A673 (cell line): ENCODE data around the gene JMJD1C. TPM values are rescaled to one million over a fixed set of nuclear protein-coding genes. Genes with fewer than 3 reads are reported as not detected.

Experiments used
- BruUV-seq: library from RNA; stranded (reverse); fragments of 400-500 nt; replicated peaks from 2 replicates; lab custom pipeline; 2021; lab: Mats Ljungman, UMichigan
- CTCF ChIA-PET: fragments of 300-600 bp; sonication (Branson Sonifier 250); formaldehyde crosslinking; loops from one replicate; lab custom pipeline; 2022; ENCODE audit warnings: antibody characterized with exemption; lab: Charles Lee
- POLR2A ChIA-PET: fragments of 300-600 bp; sonication (Branson Sonifier 250); formaldehyde crosslinking; loops from one replicate; lab custom pipeline; 2022; ENCODE audit warnings: antibody characterized with exemption; ENCODE audit not compliant: low non-redundant PET; lab: Charles Lee
- DNase-seq: peaks from one replicate; pipeline ENCODE4 v3.0.0-alpha.2; 2015; ENCODE audit warnings: low spot score
- H3K27ac ChIP-seq: fragments of 200-600 bp; sonication (generic); 2 replicates; pipeline ENCODE4 v1.5.1; 2016; ENCODE audit warnings: mixed run types, low read depth, mild to moderate bottlenecking, mixed read lengths, antibody characterized with exemption, low read length; ENCODE audit not compliant: poor library complexity, severe bottlenecking
- H3K27me3 ChIP-seq: fragments of 200-600 bp; sonication (generic); replicated peaks from 2 replicates; pipeline ENCODE4 v1.6.1; 2017; ENCODE audit warnings: mixed run types, low read depth, mild to moderate bottlenecking, mixed read lengths, antibody characterized with exemption, low read length; ENCODE audit not compliant: insufficient read depth, poor library complexity
- H3K36me3 ChIP-seq: fragments of 200-600 bp; sonication (generic); 2 replicates; pipeline ENCODE4 v1.6.1; 2016; ENCODE audit warnings: mixed run types, mild to moderate bottlenecking, mixed read lengths, antibody characterized with exemption, low read length; ENCODE audit not compliant: insufficient read depth, poor library complexity, severe bottlenecking
- H3K4me1 ChIP-seq: fragments of 200-600 bp; sonication (generic); 2 replicates; pipeline ENCODE4 v1.6.1; 2017; ENCODE audit warnings: mixed run types, mild to moderate bottlenecking, mixed read lengths, antibody characterized with exemption, low read length; ENCODE audit not compliant: insufficient read depth, poor library complexity, severe bottlenecking
- H3K4me3 ChIP-seq: fragments of 200-600 bp; sonication (generic); 2 replicates; pipeline ENCODE4 v1.5.1; 2016; ENCODE audit warnings: low read depth, mixed run types, mild to moderate bottlenecking, mixed read lengths, low read length; ENCODE audit not compliant: poor library complexity, severe bottlenecking
- H3K9me3 ChIP-seq: fragments of 200-600 bp; sonication (generic); 2 replicates; pipeline ENCODE4 v1.6.1; 2016; ENCODE audit warnings: mixed run types, low read depth, mild to moderate bottlenecking, mixed read lengths, antibody characterized with exemption, low read length; ENCODE audit not compliant: poor library complexity, severe bottlenecking
- CTCF ChIP-seq: fragments of 300-800, 200-600 bp; sonication (generic); conservative IDR thresholded peaks from 2 replicates; pipeline ENCODE4 v1.5.1; 2017; ENCODE audit warnings: low read depth, mild to moderate bottlenecking, antibody characterized with exemption, low read length, moderate library complexity, mixed read lengths
- EZH2 ChIP-seq: fragments of 200-600 bp; sonication (generic); IDR thresholded peaks from 2 replicates; pipeline ENCODE4 v1.6.1; 2017; ENCODE audit warnings: borderline replicate concordance, low read depth, mild to moderate bottlenecking, mixed read lengths, antibody characterized with exemption, low read length; ENCODE audit not compliant: poor library complexity, severe bottlenecking
- intact Hi-C: fragments of 100-400 bp; cut with micrococcal nuclease; formaldehyde crosslinking; loops from one replicate; pipeline ENCODE4 v1.10.0; 2022; ENCODE audit not compliant: unreplicated experiment
- total RNA-seq: library from RNA; stranded (reverse); gene quantifications from 2 replicates; pipeline ENCODE4 v1.2.3, GENCODE V29; 2021

Gene JMJD1C
- total RNA-seq, 1 experiment from 2014 or later: 71.4 TPM

- Histone ChIP-seq H3K36me3 (peaks cover 6% of the 10 kb centered on the region), H3K4me3 (no peak overlapping the region), H3K4me1 (peaks cover 69% of the 10 kb centered on the region), H3K27ac (no peak overlapping the region), H3K9me3 (no peaks in the 10 kb centered on the region), H3K27me3 (no peaks in the 10 kb centered on the region)
- BruUV-seq: no TSS peak
- POLR2A ChIA-PET: interaction anchor here (1.0 kb wide), 1 partner anchor 9 kb away, joined by 5 read pairs; no protein-coding TSS in a partner anchor
- TF ChIP-seq CTCF (no peak), EZH2 (no peak)
- no peak for DNase-seq
- intact Hi-C loops: loop anchor here (10.0 kb wide), 1 partner anchor 455 kb away; no protein-coding TSS in a partner anchor
- CTCF ChIA-PET: no interaction called here
These were observed 205.5 kb downstream of the JMJD1C start for GRCh38 chr10:63260103-63260859.

- intact Hi-C loops: no loop called here
- POLR2A ChIA-PET: interaction anchor here (1.0 kb wide), 1 partner anchor 10 kb away, joined by 5 read pairs; no protein-coding TSS in a partner anchor
- Histone ChIP-seq H3K4me1 (peaks cover 66% of the 10 kb centered on the region), H3K4me3 (no peak overlapping the region), H3K9me3 (no peaks in the 10 kb centered on the region), H3K36me3 (peaks cover 6% of the 10 kb centered on the region), H3K27ac (peak overlapping the region; percentile 17), H3K27me3 (no peaks in the 10 kb centered on the region)
- TF ChIP-seq EZH2 (no peak), CTCF (no peak)
- no peak for DNase-seq
- no TSS peak for BruUV-seq
- CTCF ChIA-PET: no interaction called here
These were observed 206.7 kb downstream of the JMJD1C start for GRCh38 chr10:63258920-63259678.

- ChIA-PET POLR2A (no interaction called here), CTCF (no interaction called here)
- no TSS peak for BruUV-seq
- no peaks in the 10 kb centered on the region for H3K27me3 ChIP-seq
- peaks cover 6% of the 10 kb centered on the region for H3K36me3 ChIP-seq
- intact Hi-C loops: no loop called here
- TF ChIP-seq CTCF (no peak), EZH2 (no peak)
- peak overlapping the region; percentile 20 for H3K27ac ChIP-seq
- no peak for DNase-seq
- peaks cover 63% of the 10 kb centered on the region for H3K4me1 ChIP-seq
- no peak overlapping the region for H3K4me3 ChIP-seq
- no peaks in the 10 kb centered on the region for H3K9me3 ChIP-seq
These were observed 208.0 kb downstream of the JMJD1C start for GRCh38 chr10:63257778-63258177.
